ENCODE results near the gene ITPKC. TPM values are rescaled to one million over a fixed set of nuclear protein-coding genes. Genes with fewer than 3 reads are reported as not detected.
"Not testable (repeated sequence)": the region's sequence is repeated elsewhere in the genome, so short reads cannot be mapped to it uniquely, and the experiment has no call there.

ITPKC gene
- total and polyA plus RNA-seq, 4 donors = 11.1 to 25.7 (median 18.9) TPM

- intact Hi-C loops (cut with DNase I) = no loop called here
- no peaks in the 10 kb centered on the region for H3K9me3 ChIP-seq (ENCODE audit: control insufficient read depth, low read length)
- H3K36me3 ChIP-seq (ENCODE audit: control insufficient read depth in 1 of 2, insufficient read depth in 2 of 2, low read length in 1 of 2) = peaks cover 6 to 10% of the 10 kb centered on the region in 2 donors
- H3K4me1 ChIP-seq (ENCODE audit: control insufficient read depth in 1 of 2, insufficient read depth in 2 of 2, low read length in 2 of 2) = no peaks in the 10 kb centered on the region
- 92 to 93% methylated on average over 3 of the region's 3 CpGs for WGBS, 2 donors
- H3K27ac ChIP-seq (ENCODE audit: low read depth in 1 of 2, low read length in 2 of 2) = no peak overlapping the region
- no peak overlapping the region for H3K4me3 ChIP-seq (ENCODE audit: low read length in 2 of 2)
- no peak for DNase-seq
- no peak for ATAC-seq (ENCODE audit: low FRiP score)
- H3K27me3 ChIP-seq (ENCODE audit: control insufficient read depth in 1 of 2, insufficient read depth in 2 of 2, low read length in 1 of 2) = no peaks in the 10 kb centered on the region
Measured at GRCh38 chr19:40755248-40755624, 38.3 kb downstream of the ITPKC start.

GRCh38 chr19:40755791-40756190, 38.9 kb downstream of the ITPKC start:
- Histone ChIP-seq H3K9me3 (ENCODE audit: control insufficient read depth, low read length) (no peaks in the 10 kb centered on the region), H3K4me1 (ENCODE audit: control insufficient read depth in 1 of 2, insufficient read depth in 2 of 2, low read length in 2 of 2) (no peaks in the 10 kb centered on the region), H3K4me3 (ENCODE audit: low read length in 2 of 2) (no peak overlapping the region), H3K27me3 (ENCODE audit: control insufficient read depth in 1 of 2, insufficient read depth in 2 of 2, low read length in 1 of 2) (no peaks in the 10 kb centered on the region), H3K36me3 (ENCODE audit: control insufficient read depth in 1 of 2, insufficient read depth in 2 of 2, low read length in 1 of 2) (peaks cover 9 to 10% of the 10 kb centered on the region in 2 donors), H3K27ac (ENCODE audit: low read depth in 1 of 2, low read length in 2 of 2) (no peak overlapping the region)
- 95 to 97% methylated on average over 8 of the region's 8 CpGs for WGBS, 2 donors
- DNase-seq (no peak), ATAC-seq (ENCODE audit: low FRiP score) (no peak)
- intact Hi-C loops (cut with DNase I) = no loop called here

- Histone ChIP-seq H3K4me3 (ENCODE audit: low read length in 2 of 2) (no peak overlapping the region), H3K36me3 (ENCODE audit: control insufficient read depth in 1 of 2, insufficient read depth in 2 of 2, low read length in 1 of 2) (peaks cover 10% of the 10 kb centered on the region in 2 donors), H3K9me3 (ENCODE audit: control insufficient read depth, low read length) (no peaks in the 10 kb centered on the region), H3K27ac (ENCODE audit: low read depth in 1 of 2, low read length in 2 of 2) (no peak overlapping the region), H3K27me3 (ENCODE audit: control insufficient read depth in 1 of 2, insufficient read depth in 2 of 2, low read length in 1 of 2) (no peaks in the 10 kb centered on the region), H3K4me1 (ENCODE audit: control insufficient read depth in 1 of 2, insufficient read depth in 2 of 2, low read length in 2 of 2) (no peaks in the 10 kb centered on the region)
- intact Hi-C loops (cut with DNase I) = no loop called here
- DNase-seq (no peak), ATAC-seq (ENCODE audit: low FRiP score) (no peak)
- 77 to 78% methylated on average over 11 of the region's 11 CpGs for WGBS, 2 donors
Measured at GRCh38 chr19:40756502-40757110, 39.7 kb downstream of the ITPKC start.

- H3K4me1 ChIP-seq (ENCODE audit: control insufficient read depth in 1 of 2, insufficient read depth in 2 of 2, low read length in 2 of 2) = no peaks in the 10 kb centered on the region
- no peak overlapping the region for H3K27ac ChIP-seq (ENCODE audit: low read depth in 1 of 2, low read length in 2 of 2)
- H3K4me3 ChIP-seq (ENCODE audit: low read length in 2 of 2) = no peak overlapping the region
- DNase-seq = no peak
- ATAC-seq (ENCODE audit: low FRiP score) = no peak
- WGBS, 2 donors = 97 to 100% methylated on average over 3 of the region's 3 CpGs
- peaks cover 10 to 24% of the 10 kb centered on the region in 2 donors for H3K36me3 ChIP-seq (ENCODE audit: control insufficient read depth in 1 of 2, insufficient read depth in 2 of 2, low read length in 1 of 2)
- H3K9me3 ChIP-seq (ENCODE audit: control insufficient read depth, low read length) = no peaks in the 10 kb centered on the region
- no peaks in the 10 kb centered on the region for H3K27me3 ChIP-seq (ENCODE audit: control insufficient read depth in 1 of 2, insufficient read depth in 2 of 2, low read length in 1 of 2)
- intact Hi-C loops (cut with DNase I) = no loop called here
Measured at GRCh38 chr19:40758491-40758890, 41.6 kb downstream of the ITPKC start.

- DNase-seq (no peak), ATAC-seq (ENCODE audit: low FRiP score) (no peak)
- 85 to 89% methylated on average over 13 of the region's 13 CpGs for WGBS, 2 donors
- H3K27me3 ChIP-seq (ENCODE audit: control insufficient read depth in 1 of 2, insufficient read depth in 2 of 2, low read length in 1 of 2) = no peaks in the 10 kb centered on the region
- peaks cover 10 to 30% of the 10 kb centered on the region in 2 donors for H3K36me3 ChIP-seq (ENCODE audit: control insufficient read depth in 1 of 2, insufficient read depth in 2 of 2, low read length in 1 of 2)
- H3K9me3 ChIP-seq (ENCODE audit: control insufficient read depth, low read length) = no peaks in the 10 kb centered on the region
- no peak overlapping the region for H3K27ac ChIP-seq (ENCODE audit: low read depth in 1 of 2, low read length in 2 of 2)
- H3K4me1 ChIP-seq (ENCODE audit: control insufficient read depth in 1 of 2, insufficient read depth in 2 of 2, low read length in 2 of 2) = no peaks in the 10 kb centered on the region
- intact Hi-C loops (cut with DNase I) = no loop called here
- no peak overlapping the region for H3K4me3 ChIP-seq (ENCODE audit: low read length in 2 of 2)
Measured at GRCh38 chr19:40759352-40759751, 42.4 kb downstream of the ITPKC start.

- Histone ChIP-seq H3K36me3 (ENCODE audit: control insufficient read depth in 1 of 2, insufficient read depth in 2 of 2, low read length in 1 of 2) (peaks cover 10 to 34% of the 10 kb centered on the region in 2 donors), H3K27me3 (ENCODE audit: control insufficient read depth in 1 of 2, insufficient read depth in 2 of 2, low read length in 1 of 2) (no peaks in the 10 kb centered on the region), H3K4me1 (ENCODE audit: control insufficient read depth in 1 of 2, insufficient read depth in 2 of 2, low read length in 2 of 2) (no peaks in the 10 kb centered on the region), H3K27ac (ENCODE audit: low read depth in 1 of 2, low read length in 2 of 2) (no peak overlapping the region), H3K4me3 (ENCODE audit: low read length in 2 of 2) (no peak overlapping the region), H3K9me3 (ENCODE audit: control insufficient read depth, low read length) (no peaks in the 10 kb centered on the region)
- intact Hi-C loops (cut with DNase I) = no loop called here
- ATAC-seq (ENCODE audit: low FRiP score) (peak; percentile 11), DNase-seq (no peak)
- 90 to 92% methylated on average over 17 of the region's 17 CpGs for WGBS, 2 donors
Measured at GRCh38 chr19:40762754-40763470, 46.0 kb downstream of the ITPKC start.

GRCh38 chr19:40763526-40763925, 46.6 kb downstream of the ITPKC start:
- Histone ChIP-seq H3K27ac (ENCODE audit: low read depth in 1 of 2, low read length in 2 of 2) (no peak overlapping the region), H3K27me3 (ENCODE audit: control insufficient read depth in 1 of 2, insufficient read depth in 2 of 2, low read length in 1 of 2) (no peaks in the 10 kb centered on the region), H3K36me3 (ENCODE audit: control insufficient read depth in 1 of 2, insufficient read depth in 2 of 2, low read length in 1 of 2) (peaks cover 6 to 32% of the 10 kb centered on the region in 2 donors), H3K4me1 (ENCODE audit: control insufficient read depth in 1 of 2, insufficient read depth in 2 of 2, low read length in 2 of 2) (no peaks in the 10 kb centered on the region), H3K9me3 (ENCODE audit: control insufficient read depth, low read length) (no peaks in the 10 kb centered on the region), H3K4me3 (ENCODE audit: low read length in 2 of 2) (no peak overlapping the region)
- 89% methylated on average over 7 of the region's 7 CpGs for WGBS, 2 donors
- no peak for DNase-seq
- intact Hi-C loops (cut with DNase I) = no loop called here
- ATAC-seq (ENCODE audit: low FRiP score) = no peak

GRCh38 chr19:40763963-40764362, 47.1 kb downstream of the ITPKC start:
- no peak overlapping the region for H3K27ac ChIP-seq (ENCODE audit: low read depth in 1 of 2, low read length in 2 of 2)
- H3K27me3 ChIP-seq (ENCODE audit: control insufficient read depth in 1 of 2, insufficient read depth in 2 of 2, low read length in 1 of 2) = no peaks in the 10 kb centered on the region
- DNase-seq = no peak
- H3K4me1 ChIP-seq (ENCODE audit: control insufficient read depth in 1 of 2, insufficient read depth in 2 of 2, low read length in 2 of 2) = no peaks in the 10 kb centered on the region
- no peak overlapping the region for H3K4me3 ChIP-seq (ENCODE audit: low read length in 2 of 2)
- intact Hi-C loops (cut with DNase I) = no loop called here
- H3K36me3 ChIP-seq (ENCODE audit: control insufficient read depth in 1 of 2, insufficient read depth in 2 of 2, low read length in 1 of 2) = peaks cover 6 to 32% of the 10 kb centered on the region in 2 donors
- no peak for ATAC-seq (ENCODE audit: low FRiP score)
- WGBS, 2 donors = 93% methylated on average over 10 of the region's 10 CpGs
- no peaks in the 10 kb centered on the region for H3K9me3 ChIP-seq (ENCODE audit: control insufficient read depth, low read length)

- intact Hi-C loops (cut with DNase I); H3K4me3 ChIP-seq (ENCODE audit: low read length in 2 of 2); H3K27ac ChIP-seq (ENCODE audit: low read depth in 1 of 2, low read length in 2 of 2); H3K9me3 ChIP-seq (ENCODE audit: control insufficient read depth, low read length); H3K4me1 ChIP-seq (ENCODE audit: control insufficient read depth in 1 of 2, insufficient read depth in 2 of 2, low read length in 2 of 2); H3K27me3 ChIP-seq (ENCODE audit: control insufficient read depth in 1 of 2, insufficient read depth in 2 of 2, low read length in 1 of 2); DNase-seq; ATAC-seq (ENCODE audit: low FRiP score): not testable (repeated sequence)
- peaks cover 0 to 26% of the 10 kb centered on the region in 2 donors for H3K36me3 ChIP-seq (ENCODE audit: control insufficient read depth in 1 of 2, insufficient read depth in 2 of 2, low read length in 1 of 2)
- 93 to 95% methylated on average over 12 to 13 of the region's 13 CpGs for WGBS, 2 donors
Measured at GRCh38 chr19:40766385-40766784, 49.5 kb downstream of the ITPKC start.

Data from aorta (tissue), 5 donors.